Femur (tissue), 1 donor: ENCODE measurements around the gene CCL1.

Experiments
- DNase-seq: peaks from one replicate; pipeline ENCODE4 v3.0.0-alpha.2; 2017

CCL1 gene, protein sequence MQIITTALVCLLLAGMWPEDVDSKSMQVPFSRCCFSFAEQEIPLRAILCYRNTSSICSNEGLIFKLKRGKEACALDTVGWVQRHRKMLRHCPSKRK

DNA sequence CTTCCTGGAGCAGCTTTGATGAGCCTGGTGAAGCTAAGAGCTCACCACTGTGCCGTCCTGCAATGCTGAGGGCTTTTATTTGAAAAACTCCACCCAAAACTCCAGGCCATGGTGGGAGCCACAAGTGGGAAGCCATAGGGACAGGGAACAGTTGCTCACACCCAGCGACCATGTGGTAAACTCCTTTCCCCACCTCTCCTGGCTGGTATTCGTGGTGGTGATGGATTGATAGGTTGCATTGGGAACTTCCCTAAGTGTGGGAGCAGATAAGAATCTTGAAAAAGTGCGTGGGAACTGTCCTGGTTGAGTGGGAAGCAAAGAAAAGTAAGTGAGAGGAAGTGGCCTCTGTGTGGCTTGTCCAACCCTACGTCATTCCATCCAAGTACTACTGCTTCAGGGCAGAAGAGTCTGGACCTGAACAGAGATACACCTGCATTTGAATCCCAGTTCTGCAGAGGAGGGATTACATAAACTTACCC, at the start of gene CCL1:
TSS of gene CCL1 (minus strand) at position 51 of the 479 bp plus-strand sequence. CDS start 72 bp downstream, outside the sequence.
- DNase-seq = no peak

- no peak for DNase-seq
Observed at GRCh38 chr17:34412534-34412933, 49.5 kb upstream of the CCL1 start.

- DNase-seq = no peak
Observed at GRCh38 chr17:34411646-34412421, 48.8 kb upstream of the CCL1 start.

DNA sequence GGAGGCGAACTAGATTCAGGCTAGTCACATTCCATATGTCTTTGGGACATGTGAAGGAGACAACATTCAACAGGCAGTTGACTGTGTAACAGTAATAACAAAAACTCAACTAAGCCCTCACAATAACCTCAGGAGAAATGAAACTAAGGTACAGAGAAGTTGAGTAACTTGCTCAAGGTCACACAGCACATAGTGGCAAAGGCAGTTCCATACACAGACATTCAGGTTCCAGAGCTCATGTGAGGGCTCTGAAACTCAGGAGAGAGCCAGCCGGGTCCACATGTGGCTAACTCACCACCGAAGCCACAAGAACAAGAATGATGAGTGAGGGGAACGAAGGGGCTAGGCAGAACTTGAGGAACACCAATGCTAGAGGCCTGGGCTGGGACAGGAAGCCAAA, 46.3 kb upstream of the CCL1 start:
- no peak for DNase-seq

DNA sequence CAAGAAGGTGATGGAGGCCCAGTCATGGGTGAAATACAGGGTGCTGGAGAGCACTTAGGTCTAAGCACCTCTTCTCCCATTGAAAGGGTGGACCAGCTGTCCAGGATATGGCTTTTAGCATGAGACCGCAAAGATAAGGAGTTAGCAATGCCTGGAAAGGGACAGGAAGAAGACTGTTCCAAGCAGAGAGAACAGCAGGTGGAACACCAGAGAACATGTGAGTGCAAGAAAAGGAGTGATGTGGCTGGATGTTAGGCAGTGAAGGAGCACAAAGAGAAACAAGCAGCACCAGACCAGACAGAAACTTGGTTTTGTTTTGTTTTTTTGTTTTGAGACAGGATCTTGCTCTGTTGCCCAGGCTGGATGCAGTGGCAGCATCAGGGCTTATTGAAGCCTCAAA, 45.4 kb upstream of the CCL1 start:
- DNase-seq = no peak

DNA sequence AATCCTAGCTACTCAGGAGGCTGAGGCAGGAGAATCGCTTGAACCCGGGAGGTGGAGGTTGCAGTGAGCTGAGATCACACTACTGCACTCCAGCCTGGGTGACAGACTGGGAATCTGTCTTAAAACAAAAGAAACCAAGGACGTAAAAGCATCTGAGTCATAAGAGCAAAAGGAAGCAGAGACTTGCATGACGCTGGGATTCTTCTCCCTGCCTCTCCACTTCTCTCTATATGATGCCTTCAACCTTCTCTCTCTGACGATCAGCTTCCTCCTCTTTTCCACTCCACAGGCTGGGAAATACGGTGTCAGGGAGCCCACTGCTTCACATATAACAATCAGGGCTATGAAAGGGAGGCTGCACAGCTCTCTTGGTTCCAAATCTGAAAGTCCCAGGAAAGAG, 43.2 kb upstream of the CCL1 start:
- no peak for DNase-seq

DNA sequence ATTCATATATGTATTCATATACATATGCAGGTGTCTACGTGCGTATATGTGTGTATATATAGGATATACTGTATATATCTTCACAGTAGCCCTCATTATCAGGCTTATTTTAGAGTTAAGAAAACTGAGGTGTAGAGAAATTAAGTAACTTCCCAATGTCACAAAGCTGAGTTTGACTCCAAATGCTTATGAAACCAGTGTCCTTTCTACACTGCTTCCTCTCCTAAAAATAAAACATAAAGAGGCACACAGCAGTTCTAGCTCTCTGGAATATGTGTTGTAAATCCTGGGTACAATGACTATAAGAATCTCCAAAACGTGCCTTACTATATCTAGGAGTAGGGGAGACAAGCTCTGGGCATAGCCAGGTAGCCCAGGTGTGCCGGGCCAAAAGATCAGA, 40.0 kb upstream of the CCL1 start:
- DNase-seq = no peak

DNA sequence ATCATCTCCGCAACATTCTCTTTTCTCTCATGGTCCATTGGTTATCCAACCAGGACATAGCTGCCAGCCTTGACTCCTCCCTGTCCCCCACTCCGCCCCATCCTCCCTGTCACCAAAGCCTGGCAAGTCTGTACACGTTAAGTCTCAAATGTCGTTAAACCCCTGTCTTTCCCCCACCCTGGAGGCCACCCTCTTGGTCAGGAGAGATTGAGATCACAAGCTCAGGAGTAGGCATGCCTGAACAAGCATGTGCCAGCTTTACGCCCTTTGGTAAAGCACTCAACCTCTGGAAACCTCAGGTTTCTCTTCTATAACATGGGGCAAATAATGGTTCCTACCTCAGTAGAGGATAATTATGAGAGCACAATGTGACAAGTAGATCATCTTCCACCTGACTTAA, 38.1 kb upstream of the CCL1 start:
- no peak for DNase-seq

GRCh38 chr17:34400301-34400931, 37.4 kb upstream of the CCL1 start:
- DNase-seq = no peak

GRCh38 chr17:34399725-34400124, 36.7 kb upstream of the CCL1 start:
- no peak for DNase-seq

- DNase-seq = no peak
Observed at GRCh38 chr17:34398990-34399389, 36.0 kb upstream of the CCL1 start.

- DNase-seq = no peak
Observed at GRCh38 chr17:34397265-34397664, 34.2 kb upstream of the CCL1 start.

- no peak for DNase-seq
Observed at GRCh38 chr17:34393401-34393800, 30.4 kb upstream of the CCL1 start.

GRCh38 chr17:34391241-34391640, 28.2 kb upstream of the CCL1 start:
- no peak for DNase-seq

GRCh38 chr17:34390649-34391048, 27.6 kb upstream of the CCL1 start:
- DNase-seq = no peak

- no peak for DNase-seq
Observed at GRCh38 chr17:34389126-34389750, 26.2 kb upstream of the CCL1 start.

- DNase-seq = no peak
Observed at GRCh38 chr17:34387566-34387965, 24.5 kb upstream of the CCL1 start.

GRCh38 chr17:34386697-34387550, 23.9 kb upstream of the CCL1 start:
- DNase-seq = no peak

- no peak for DNase-seq
Observed at GRCh38 chr17:34386343-34386696, 23.3 kb upstream of the CCL1 start.

- no peak for DNase-seq
Observed at GRCh38 chr17:34384822-34385605, 22.0 kb upstream of the CCL1 start.

GRCh38 chr17:34384271-34384670, 21.2 kb upstream of the CCL1 start:
- no peak for DNase-seq

DNA sequence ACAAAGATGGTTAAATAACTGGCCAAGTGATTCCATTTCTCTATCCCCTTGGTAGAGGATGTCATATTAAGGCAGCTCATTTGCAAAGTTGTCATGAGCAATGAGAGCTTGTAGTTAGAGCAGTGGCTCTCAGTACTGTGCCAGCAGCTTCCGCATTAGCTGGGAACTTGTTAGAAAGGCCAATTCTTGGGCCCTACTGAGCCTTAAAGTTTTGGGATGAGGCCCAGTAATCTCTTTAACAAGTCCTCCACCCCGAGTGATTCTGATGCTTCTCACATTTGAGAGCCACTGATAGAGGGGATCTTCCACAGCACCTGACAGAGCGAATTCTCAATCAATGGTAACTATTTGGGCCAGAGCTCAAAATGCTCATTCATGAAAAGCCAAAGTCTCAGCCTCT, 20.2 kb upstream of the CCL1 start:
- no peak for DNase-seq
